ENCODE data around the gene ARPP19.
"Not testable (repeated sequence)": the region's sequence is repeated elsewhere in the genome, so short reads cannot be mapped to it uniquely, and the experiment has no call there.

ARPP19 gene

DNA sequence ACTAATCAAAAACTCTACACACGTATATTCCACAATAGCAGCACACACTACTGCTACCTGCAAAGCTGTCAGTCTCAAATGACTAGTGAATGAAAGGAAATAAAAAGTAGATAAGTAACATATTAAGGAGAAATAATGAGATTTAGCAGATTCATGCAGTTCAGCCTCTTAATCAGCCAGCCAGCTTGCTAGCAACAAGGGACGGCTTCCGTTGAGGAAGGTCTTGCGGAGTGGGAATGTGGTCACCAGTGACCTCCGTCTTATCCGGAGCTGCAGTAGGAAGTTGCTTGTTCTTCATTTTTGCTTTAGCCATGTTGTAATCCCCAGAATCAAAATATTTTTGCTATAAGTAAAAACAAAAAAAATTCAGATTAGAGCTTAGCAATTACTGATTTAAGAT is 17.1 kb downstream of the ARPP19 start:
- no peak overlapping the region for H3K27ac ChIP-seq (ENCODE audit: low read depth, low read length, severe bottlenecking)

DNA sequence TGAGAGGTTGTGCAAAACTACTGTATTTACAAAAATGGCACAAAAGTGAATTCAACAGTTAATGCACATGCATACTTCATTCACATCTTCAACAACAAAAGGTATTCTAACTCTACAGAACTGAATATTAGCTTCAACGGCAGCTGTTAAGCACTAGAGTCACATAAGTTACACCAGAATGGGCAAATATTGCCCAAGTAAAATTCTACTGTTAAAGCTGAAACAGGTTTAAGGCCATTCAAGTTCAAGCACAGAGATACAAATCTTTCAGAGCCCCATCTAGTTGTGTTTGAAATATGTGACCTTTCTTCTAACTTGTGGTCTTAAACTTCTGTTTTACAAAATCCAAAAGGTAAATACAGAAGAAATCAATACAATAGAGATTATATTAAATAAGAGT is 17.6 kb downstream of the ARPP19 start:
- not testable (repeated sequence) for H3K27ac ChIP-seq (ENCODE audit: low read depth, low read length, severe bottlenecking); H3K9me3 ChIP-seq (ENCODE audit: control insufficient read depth, low read length); H3K4me3 ChIP-seq (ENCODE audit: extremely low read depth, insufficient read depth, low read length, poor library complexity, severe bottlenecking); H3K4me1 ChIP-seq (ENCODE audit: control insufficient read depth, insufficient read depth, low read length, poor library complexity, severe bottlenecking)
- 100% methylated on average over 1 of the region's 1 CpG; no CpG with 5 or more reads in 1 of the 2 experiments for WGBS, 2 experiments (ENCODE audit: insufficient coverage in 2 of 2)
- H3K36me3 ChIP-seq (ENCODE audit: control insufficient read depth, insufficient read depth, low read length), result peaks cover 73% of the 10 kb centered on the region

More for the DNA sequence above, 17.1 kb downstream of the ARPP19 start:
- Histone ChIP-seq H3K36me3 (ENCODE audit: control insufficient read depth, insufficient read depth, low read length) (peaks cover 72% of the 10 kb centered on the region), H3K9me3 (ENCODE audit: control insufficient read depth, low read length) (no peaks in the 10 kb centered on the region), H3K4me1 (ENCODE audit: control insufficient read depth, insufficient read depth, low read length, poor library complexity, severe bottlenecking) (no peaks in the 10 kb centered on the region), H3K4me3 (ENCODE audit: extremely low read depth, insufficient read depth, low read length, poor library complexity, severe bottlenecking) (no peak overlapping the region)
- WGBS, 2 experiments (ENCODE audit: insufficient coverage in 2 of 2), result 94 to 97% methylated on average over 3 of the region's 6 CpGs

DNA sequence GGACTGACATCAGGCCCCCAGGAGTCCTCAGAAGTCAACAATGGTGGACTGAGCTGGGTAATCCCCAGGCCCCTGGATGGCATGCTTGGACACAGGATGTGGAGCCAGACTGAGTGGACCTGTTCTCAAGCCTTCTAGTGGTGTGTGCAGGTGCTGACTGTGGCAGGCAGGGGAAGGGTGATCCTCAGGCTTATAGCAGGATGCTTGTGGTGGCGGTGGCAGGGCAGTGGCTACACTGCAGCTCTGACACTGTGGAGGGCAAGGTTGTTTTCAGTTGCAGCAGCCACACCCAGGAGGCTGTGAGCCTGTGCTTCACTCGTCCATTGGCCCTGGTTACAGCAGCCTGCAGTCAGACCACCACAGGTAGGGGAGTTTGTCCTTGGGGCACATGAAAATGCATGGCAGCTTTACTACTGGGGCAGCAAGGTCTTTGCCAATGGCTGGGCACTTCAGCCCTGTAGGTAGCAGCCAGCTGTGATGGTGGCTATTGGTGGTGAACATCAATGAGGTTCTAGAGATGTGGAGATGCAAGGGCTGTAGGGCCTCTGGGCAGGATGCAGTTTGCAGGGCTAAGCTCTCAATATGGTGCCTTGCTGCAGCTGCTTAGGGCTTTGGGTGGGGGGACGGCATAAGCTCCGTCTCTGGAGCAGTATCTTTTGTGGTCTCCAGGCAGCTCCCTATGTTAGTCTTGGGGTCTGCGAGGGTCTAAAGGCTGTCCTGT is 22.6 kb downstream of the ARPP19 start:
- 92 to 100% methylated on average over 2 to 4 of the region's 5 CpGs for WGBS, 2 experiments (ENCODE audit: insufficient coverage in 2 of 2)
- Histone ChIP-seq H3K4me3 (ENCODE audit: extremely low read depth, insufficient read depth, low read length, poor library complexity, severe bottlenecking) (no peak overlapping the region), H3K27ac (ENCODE audit: low read depth, low read length, severe bottlenecking) (no peak overlapping the region), H3K4me1 (ENCODE audit: control insufficient read depth, insufficient read depth, low read length, poor library complexity, severe bottlenecking) (no peaks in the 10 kb centered on the region), H3K9me3 (ENCODE audit: control insufficient read depth, low read length) (no peaks in the 10 kb centered on the region), H3K36me3 (ENCODE audit: control insufficient read depth, insufficient read depth, low read length) (peaks cover 50% of the 10 kb centered on the region)

DNA sequence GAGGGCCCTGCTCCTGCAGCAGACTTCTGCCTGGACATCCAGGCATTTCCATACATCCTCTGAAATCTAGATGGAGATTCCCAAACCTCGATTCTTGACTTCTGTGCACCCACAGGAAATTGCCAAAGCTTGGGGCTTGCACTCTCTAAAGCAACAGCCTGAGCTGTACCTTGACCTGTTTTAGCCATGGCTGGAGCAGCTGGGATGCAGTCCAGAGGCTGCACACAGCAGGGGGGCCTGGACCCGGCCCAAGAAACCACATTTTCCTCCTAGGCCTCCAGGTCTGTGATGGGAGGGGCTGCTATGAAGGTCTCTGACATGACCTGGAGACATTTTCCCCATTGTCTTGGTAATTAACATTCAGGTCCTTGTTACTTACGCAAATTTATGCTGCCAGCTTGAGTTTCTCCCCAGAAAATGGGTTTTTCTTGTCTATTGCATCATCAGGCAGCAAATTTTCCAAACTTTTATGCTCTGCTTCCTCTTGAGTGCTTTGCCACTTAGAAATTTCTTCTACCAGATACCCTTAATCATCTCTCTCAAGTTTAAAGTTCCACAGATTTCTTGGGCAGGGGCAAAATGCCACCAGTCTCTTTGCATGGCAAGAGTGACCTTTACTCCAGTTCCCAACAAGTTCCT is 28.3 kb downstream of the ARPP19 start:
- Histone ChIP-seq H3K4me1 (ENCODE audit: control insufficient read depth, insufficient read depth, low read length, poor library complexity, severe bottlenecking) (no peaks in the 10 kb centered on the region), H3K36me3 (ENCODE audit: control insufficient read depth, insufficient read depth, low read length) (no peaks in the 10 kb centered on the region), H3K27ac (ENCODE audit: low read depth, low read length, severe bottlenecking) (no peak overlapping the region), H3K4me3 (ENCODE audit: extremely low read depth, insufficient read depth, low read length, poor library complexity, severe bottlenecking) (no peak overlapping the region), H3K9me3 (ENCODE audit: control insufficient read depth, low read length) (peaks cover 3% of the 10 kb centered on the region)
- 80 to 81% methylated on average over 2 to 3 of the region's 3 CpGs for WGBS, 2 experiments (ENCODE audit: insufficient coverage in 2 of 2)

DNA sequence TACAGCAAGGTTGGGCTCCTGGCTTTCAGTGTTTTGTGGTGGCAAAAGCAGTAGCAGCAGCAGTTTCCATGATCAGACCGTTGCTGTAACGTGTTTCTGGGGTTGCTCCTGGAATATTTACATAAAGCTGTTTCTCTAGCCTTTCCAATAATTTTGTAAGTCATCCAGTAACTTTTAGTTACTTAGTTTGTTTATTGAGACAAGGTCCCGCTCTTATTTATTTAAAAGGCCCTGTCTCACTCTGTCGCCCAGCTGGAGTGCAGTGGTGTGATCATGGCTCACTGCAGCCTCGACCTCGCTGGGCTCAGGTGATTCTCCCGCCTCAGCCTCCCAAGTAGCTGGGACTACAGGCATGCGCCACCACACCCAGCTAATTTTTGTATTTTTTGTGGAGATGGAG is 31.4 kb downstream of the ARPP19 start:
- Histone ChIP-seq H3K4me3 (ENCODE audit: extremely low read depth, insufficient read depth, low read length, poor library complexity, severe bottlenecking) (no peak overlapping the region), H3K36me3 (ENCODE audit: control insufficient read depth, insufficient read depth, low read length) (no peaks in the 10 kb centered on the region), H3K9me3 (ENCODE audit: control insufficient read depth, low read length) (peaks cover 3% of the 10 kb centered on the region), H3K4me1 (ENCODE audit: control insufficient read depth, insufficient read depth, low read length, poor library complexity, severe bottlenecking) (no peaks in the 10 kb centered on the region), H3K27ac (ENCODE audit: low read depth, low read length, severe bottlenecking) (no peak overlapping the region)
- WGBS, 2 experiments (ENCODE audit: insufficient coverage in 2 of 2), result 93 to 94% methylated on average over 3 of the region's 8 CpGs

DNA sequence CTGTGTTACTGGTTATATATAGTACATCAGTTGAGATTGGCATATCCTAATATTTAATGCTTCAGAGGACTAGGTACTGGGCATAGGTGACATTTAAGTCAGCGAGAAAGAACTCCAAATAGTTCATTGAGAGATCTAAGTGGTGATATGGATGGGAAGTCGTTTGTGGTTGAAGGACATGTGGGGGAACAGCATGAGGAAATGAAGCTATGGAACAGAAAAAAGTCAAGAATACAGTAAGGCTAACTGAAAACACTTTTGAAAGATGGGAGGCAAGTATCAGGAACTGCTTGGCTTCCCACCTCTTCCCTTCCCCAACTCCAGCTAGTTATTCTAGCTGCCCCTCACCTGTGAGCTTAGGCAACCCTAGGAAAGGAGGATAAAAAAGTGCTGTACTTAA is 36.4 kb downstream of the ARPP19 start:
- no peaks in the 10 kb centered on the region for H3K4me1 ChIP-seq (ENCODE audit: control insufficient read depth, insufficient read depth, low read length, poor library complexity, severe bottlenecking)
- no peak overlapping the region for H3K4me3 ChIP-seq (ENCODE audit: extremely low read depth, insufficient read depth, low read length, poor library complexity, severe bottlenecking)
- no peaks in the 10 kb centered on the region for H3K9me3 ChIP-seq (ENCODE audit: control insufficient read depth, low read length)
- H3K27ac ChIP-seq (ENCODE audit: low read depth, low read length, severe bottlenecking), result no peak overlapping the region
- WGBS, 2 experiments (ENCODE audit: insufficient coverage in 2 of 2), result 66 to 81% methylated on average over 2 of the region's 2 CpGs
- H3K36me3 ChIP-seq (ENCODE audit: control insufficient read depth, insufficient read depth, low read length), result no peaks in the 10 kb centered on the region

DNA sequence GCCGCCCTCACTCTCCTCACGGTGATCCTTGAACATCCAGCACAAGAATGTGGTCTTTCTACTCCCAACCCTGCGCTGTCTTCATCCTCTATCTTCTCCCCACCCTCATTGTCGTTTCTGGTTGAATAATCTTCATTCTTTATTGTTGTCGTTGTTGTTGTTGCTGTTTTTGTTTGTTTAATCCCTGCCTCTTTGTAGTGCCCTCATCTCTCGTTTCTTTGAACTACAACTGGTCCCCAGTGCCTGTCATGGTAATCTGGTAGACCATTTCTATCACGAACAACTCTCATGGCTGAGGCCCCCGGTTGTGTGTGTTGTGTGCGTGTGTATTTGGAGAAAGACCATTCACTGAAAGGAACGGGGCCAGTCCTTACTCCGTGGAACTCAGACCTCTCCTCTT is 38.9 kb downstream of the ARPP19 start:
- Histone ChIP-seq H3K27ac (ENCODE audit: low read depth, low read length, severe bottlenecking) (no peak overlapping the region), H3K4me1 (ENCODE audit: control insufficient read depth, insufficient read depth, low read length, poor library complexity, severe bottlenecking) (no peaks in the 10 kb centered on the region), H3K36me3 (ENCODE audit: control insufficient read depth, insufficient read depth, low read length) (no peaks in the 10 kb centered on the region), H3K4me3 (ENCODE audit: extremely low read depth, insufficient read depth, low read length, poor library complexity, severe bottlenecking) (no peak overlapping the region), H3K9me3 (ENCODE audit: control insufficient read depth, low read length) (no peaks in the 10 kb centered on the region)
- WGBS, 2 experiments (ENCODE audit: insufficient coverage in 2 of 2), result 48 to 60% methylated on average over 4 to 7 of the region's 11 CpGs

DNA sequence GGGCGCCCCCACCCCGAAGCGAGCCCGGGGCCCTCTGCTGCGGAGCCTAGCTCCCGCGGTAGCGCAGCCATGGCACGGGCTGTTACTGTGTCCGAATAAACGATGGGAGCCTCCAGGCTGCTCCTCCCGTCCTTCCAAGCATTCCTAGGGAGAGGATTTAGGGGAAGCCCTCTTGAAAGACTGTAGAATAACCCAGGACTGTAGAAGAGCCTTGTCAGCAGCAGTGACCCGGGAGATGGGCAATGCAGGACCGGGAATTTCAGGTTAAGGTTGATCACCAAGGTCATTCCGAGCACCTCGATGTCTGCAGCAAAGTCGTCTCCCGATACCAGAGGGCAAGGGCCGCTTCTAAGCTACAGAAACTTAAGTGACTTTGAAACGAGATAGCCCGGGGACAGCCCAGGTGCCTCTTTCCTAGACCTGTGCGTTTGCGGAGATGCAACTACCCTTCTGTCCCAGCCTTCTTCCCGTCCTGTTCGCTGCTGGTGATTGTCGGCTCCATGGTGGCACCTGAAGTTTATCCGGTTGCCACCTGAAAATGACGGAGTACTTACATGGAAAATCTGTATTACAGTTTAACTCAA is 39.4 kb downstream of the ARPP19 start:
- Histone ChIP-seq H3K36me3 (ENCODE audit: control insufficient read depth, insufficient read depth, low read length) (no peaks in the 10 kb centered on the region), H3K4me1 (ENCODE audit: control insufficient read depth, insufficient read depth, low read length, poor library complexity, severe bottlenecking) (no peaks in the 10 kb centered on the region), H3K4me3 (ENCODE audit: extremely low read depth, insufficient read depth, low read length, poor library complexity, severe bottlenecking) (peak overlapping the region; percentile 67), H3K27ac (ENCODE audit: low read depth, low read length, severe bottlenecking) (no peak overlapping the region), H3K9me3 (ENCODE audit: control insufficient read depth, low read length) (no peaks in the 10 kb centered on the region)
- 6% methylated on average over 15 to 22 of the region's 28 CpGs for WGBS, 2 experiments (ENCODE audit: insufficient coverage in 2 of 2)

DNA sequence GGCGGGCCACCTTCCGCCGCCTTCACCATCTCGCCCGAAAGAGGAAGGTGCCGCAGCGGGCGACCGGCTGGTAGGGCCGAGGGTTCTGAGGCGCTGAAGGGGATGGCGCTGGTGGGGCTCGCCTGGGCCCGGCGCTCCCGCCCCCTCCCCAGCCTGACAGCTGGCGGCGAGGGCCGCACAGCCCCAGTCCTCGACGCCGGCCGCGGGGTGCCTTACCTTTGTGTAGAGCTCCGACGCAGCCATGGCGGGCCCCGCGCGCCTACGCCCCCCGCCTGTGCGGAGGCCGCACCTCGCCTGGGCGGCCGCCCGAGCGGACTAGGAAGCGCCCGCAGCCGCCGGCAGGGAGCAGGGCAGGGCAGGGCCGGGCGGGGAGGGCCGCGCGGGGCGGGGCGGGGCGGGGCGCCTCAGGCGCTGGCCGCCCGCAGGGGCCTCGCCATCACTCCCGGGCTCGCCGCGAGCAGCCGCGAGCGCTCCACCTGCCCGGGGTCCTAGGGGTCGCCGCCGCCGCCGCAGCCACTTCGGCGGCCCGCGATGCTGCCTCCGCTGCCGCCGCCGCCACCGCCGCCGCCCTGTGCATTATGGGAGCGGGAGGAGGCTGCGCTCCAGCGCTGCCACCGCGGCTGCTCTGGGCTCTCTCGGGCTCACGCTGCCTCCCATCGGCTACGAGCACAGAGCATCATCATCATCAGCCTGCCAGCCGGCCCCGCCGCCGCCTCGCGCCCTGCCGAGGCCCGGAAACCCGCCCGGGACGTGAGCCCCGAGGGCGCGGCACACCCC is 40.1 kb downstream of the ARPP19 start, which contains the start of gene MYO5A:
Gene MYO5A, minus strand, starts transcription at position 317 of the 777 bp plus-strand sequence. Its CDS starts 74 bp downstream, at position 243.
- Histone ChIP-seq H3K4me1 (ENCODE audit: control insufficient read depth, insufficient read depth, low read length, poor library complexity, severe bottlenecking) (no peaks in the 10 kb centered on the region), H3K9me3 (ENCODE audit: control insufficient read depth, low read length) (no peaks in the 10 kb centered on the region), H3K36me3 (ENCODE audit: control insufficient read depth, insufficient read depth, low read length) (no peaks in the 10 kb centered on the region), H3K27ac (ENCODE audit: low read depth, low read length, severe bottlenecking) (no peak within 1 kb of the TSS), H3K4me3 (ENCODE audit: extremely low read depth, insufficient read depth, low read length, poor library complexity, severe bottlenecking) (peak within 1 kb of the TSS; percentile 67)
- WGBS, 2 experiments (ENCODE audit: insufficient coverage in 2 of 2), result 0 to 1% methylated on average over 53 to 60 of the region's 103 CpGs

DNA sequence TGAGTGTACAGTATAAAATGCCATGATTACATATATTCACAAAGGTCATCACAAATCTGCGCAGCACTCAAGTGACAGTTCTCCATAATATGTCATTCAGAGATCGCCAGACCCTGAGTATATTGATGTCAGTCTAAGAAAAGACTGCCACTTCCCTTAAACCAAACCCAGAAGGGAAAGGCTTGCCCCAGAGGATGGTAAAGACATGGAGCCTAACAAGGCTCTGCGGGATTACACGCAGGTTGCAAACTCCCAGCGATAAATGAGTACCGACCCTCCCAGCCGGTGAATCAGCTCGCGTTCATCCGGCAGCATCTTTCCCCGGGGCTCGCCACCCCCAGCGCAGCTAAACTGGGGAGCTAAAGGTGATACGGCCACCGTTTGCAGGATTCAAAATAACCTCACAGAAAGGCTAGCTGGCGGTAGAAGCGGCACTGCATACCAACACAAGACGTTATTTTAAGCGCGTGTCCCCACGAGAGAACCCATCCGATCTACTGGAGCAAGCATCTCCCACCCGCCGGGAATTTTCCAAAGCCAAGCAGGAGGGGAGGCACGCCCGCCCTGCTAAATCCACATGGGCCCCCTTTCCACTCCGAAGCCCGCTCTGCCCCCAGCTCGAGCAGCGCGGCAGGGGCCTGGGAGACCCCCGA is 40.8 kb downstream of the ARPP19 start:
- Histone ChIP-seq H3K4me3 (ENCODE audit: extremely low read depth, insufficient read depth, low read length, poor library complexity, severe bottlenecking) (peak overlapping the region; percentile 67), H3K9me3 (ENCODE audit: control insufficient read depth, low read length) (no peaks in the 10 kb centered on the region), H3K36me3 (ENCODE audit: control insufficient read depth, insufficient read depth, low read length) (no peaks in the 10 kb centered on the region), H3K4me1 (ENCODE audit: control insufficient read depth, insufficient read depth, low read length, poor library complexity, severe bottlenecking) (no peaks in the 10 kb centered on the region), H3K27ac (ENCODE audit: low read depth, low read length, severe bottlenecking) (no peak overlapping the region)
- 1% methylated on average over 22 to 27 of the region's 32 CpGs for WGBS, 2 experiments (ENCODE audit: insufficient coverage in 2 of 2)

All from mesodermal cell (in vitro differentiated cells).